ENCODE data around the gene AKAP5. TPM values are rescaled to one million over a fixed set of nuclear protein-coding genes. Genes with fewer than 3 reads are reported as not detected.

The AKAP5 gene
- total RNA-seq, 1 donor from 2014 or later: 1.4 TPM

DNA sequence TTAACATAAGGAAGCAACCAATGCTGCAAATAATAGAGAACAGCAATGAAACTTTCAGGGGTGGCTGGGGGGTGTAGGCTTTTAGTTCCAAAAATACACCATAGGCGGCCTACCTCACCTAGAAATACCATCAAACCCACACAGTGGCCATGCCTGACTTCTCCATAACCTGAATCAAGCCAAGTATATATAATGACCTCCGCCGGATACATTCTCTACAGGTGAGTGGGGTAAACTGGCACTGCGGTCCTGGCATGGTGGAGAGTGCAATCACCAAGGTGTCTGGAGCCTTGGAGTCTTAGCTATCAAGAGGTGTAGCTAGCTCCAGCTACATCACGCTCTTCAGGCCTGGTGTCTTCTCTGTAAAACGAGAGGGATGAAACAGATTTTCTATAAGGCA is 37.2 kb downstream of the AKAP5 start:
- H3K4me3 Mint-ChIP-seq: peak overlapping the region; percentile 98
- H3K4me1 Mint-ChIP-seq (ENCODE audit: unreplicated experiment): peaks cover 46% of the 10 kb centered on the region
- H3K9me3 Mint-ChIP-seq: no peaks in the 10 kb centered on the region
- no peak for DNase-seq (ENCODE audit: extremely low spot score, unreplicated experiment)
- H3K36me3 Mint-ChIP-seq: no peaks in the 10 kb centered on the region
- no peaks in the 10 kb centered on the region for H3K27me3 Mint-ChIP-seq
- H3K27ac Mint-ChIP-seq: peak overlapping the region; percentile 95
- no peak for TF ChIP-seq CTCF (conservative IDR thresholded peaks at IDR 0.05)

GRCh38 chr14:64502887-64503433 is 37.7 kb downstream of the AKAP5 start:
- Mint-ChIP-seq H3K4me1 (ENCODE audit: unreplicated experiment) (peaks cover 51% of the 10 kb centered on the region), H3K36me3 (peaks cover 3% of the 10 kb centered on the region), H3K27me3 (no peaks in the 10 kb centered on the region), H3K4me3 (peak overlapping the region; percentile 98), H3K9me3 (no peaks in the 10 kb centered on the region), H3K27ac (peak overlapping the region; percentile 95)
- DNase-seq (ENCODE audit: extremely low spot score, unreplicated experiment): peak; percentile 71
- no peak for TF ChIP-seq CTCF (conservative IDR thresholded peaks at IDR 0.05)

DNA sequence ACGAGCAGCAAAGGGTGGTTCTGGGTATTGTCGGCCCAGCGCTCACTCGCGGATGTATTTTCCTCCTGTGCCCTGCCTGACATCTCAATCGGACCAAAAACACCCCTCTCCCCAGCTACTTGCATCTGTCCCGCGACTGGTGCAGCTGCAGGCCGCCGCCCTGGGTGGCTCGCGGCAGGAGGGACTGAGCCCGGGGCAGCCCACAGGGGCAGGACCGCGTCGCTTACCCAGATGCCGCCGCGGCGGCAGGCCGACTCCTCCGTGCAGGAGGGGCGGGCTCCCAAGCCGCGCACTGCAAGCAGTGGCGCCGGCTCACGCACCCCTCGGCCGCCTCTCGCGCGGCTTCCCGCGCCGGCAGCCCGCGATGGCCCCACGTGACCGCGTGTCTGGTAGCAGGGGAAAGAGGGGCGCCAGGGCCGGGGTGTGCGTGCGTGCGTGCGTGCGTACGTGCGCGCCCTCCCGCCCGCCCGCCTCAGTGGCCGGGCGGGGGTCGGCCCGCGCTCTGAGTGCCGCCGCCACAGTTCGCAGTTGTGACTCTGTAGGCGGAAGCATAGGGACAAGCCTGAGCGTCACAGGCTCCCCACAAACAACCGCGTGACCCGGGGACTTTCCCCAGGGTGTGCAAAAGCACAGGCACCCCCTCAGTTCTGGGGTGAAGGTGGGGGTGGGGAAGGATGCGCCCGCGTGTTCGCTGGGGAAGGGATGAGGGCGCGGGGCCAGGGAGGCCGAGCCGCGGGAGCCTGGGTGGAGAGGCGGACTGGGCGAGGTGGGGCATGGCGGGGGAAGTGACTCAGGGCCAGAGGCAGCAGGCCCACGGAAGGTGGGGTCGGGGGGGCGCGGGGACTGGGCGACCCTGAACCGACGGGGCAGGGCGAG is 38.4 kb downstream of the AKAP5 start, which contains the start of gene ZBTB25:
TSS of gene ZBTB25 (minus strand) at position 405 of the 876 bp plus-strand sequence. CDS start 13,305 bp downstream, outside the sequence.
- no peak for TF ChIP-seq CTCF (conservative IDR thresholded peaks at IDR 0.05)
- Mint-ChIP-seq H3K4me3 (peak within 1 kb of the TSS; percentile 98), H3K9me3 (no peaks in the 10 kb centered on the region), H3K27me3 (no peaks in the 10 kb centered on the region), H3K27ac (peak within 1 kb of the TSS; percentile 95), H3K4me1 (ENCODE audit: unreplicated experiment) (peaks cover 54% of the 10 kb centered on the region), H3K36me3 (peaks cover 3% of the 10 kb centered on the region)
- peak; percentile 95 for DNase-seq (ENCODE audit: extremely low spot score, unreplicated experiment)

DNA sequence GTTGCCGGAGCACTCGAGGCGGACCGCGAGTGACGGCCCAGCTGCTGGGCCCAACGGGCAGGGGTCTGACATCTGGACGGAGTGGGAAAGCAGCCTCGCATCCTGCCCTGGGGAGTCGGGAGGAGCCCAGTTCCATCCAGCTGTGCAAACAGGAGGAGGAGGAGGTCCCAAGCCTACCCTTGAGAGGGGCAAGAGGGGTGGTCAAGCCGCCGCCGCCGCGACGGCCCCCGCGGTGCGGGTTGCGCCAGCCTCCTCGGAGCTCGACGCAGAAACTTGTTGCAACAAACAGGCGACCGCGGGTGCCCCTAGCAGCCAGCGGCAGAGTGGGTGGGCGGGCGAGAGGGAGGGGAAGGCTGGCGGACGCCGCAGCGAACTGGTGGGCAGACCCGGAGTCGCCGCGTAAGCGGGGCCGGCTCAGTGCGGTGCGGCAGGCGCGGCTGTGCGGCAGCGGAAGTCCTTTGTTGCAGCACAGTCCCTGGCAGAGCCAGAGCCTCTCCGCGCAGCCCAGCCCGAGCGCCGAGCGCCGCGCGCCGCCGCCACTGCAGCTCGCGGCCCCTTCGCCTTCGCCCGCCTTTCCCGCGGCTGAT is 39.1 kb downstream of the AKAP5 start, which contains the start of gene ZBTB1:
TSS of gene ZBTB1 (plus strand) at position 461 of the 587 bp plus-strand sequence. CDS start 16,735 bp downstream, outside the sequence.
- peak within 1 kb of the TSS; percentile 95 for H3K27ac Mint-ChIP-seq

More for the DNA sequence above, 39.1 kb downstream of the AKAP5 start, which contains the start of gene ZBTB1:
- no peaks in the 10 kb centered on the region for H3K27me3 Mint-ChIP-seq
- no peaks in the 10 kb centered on the region for H3K9me3 Mint-ChIP-seq
- H3K4me1 Mint-ChIP-seq (ENCODE audit: unreplicated experiment): peaks cover 60% of the 10 kb centered on the region
- peaks cover 3% of the 10 kb centered on the region for H3K36me3 Mint-ChIP-seq
- peak; percentile 87 for DNase-seq (ENCODE audit: extremely low spot score, unreplicated experiment)
- no peak for TF ChIP-seq CTCF (conservative IDR thresholded peaks at IDR 0.05)
- H3K4me3 Mint-ChIP-seq: peak within 1 kb of the TSS; percentile 98
